NCI-H526 (cell line): ENCODE results near the gene SDR42E2.
"Not testable (repeated sequence)": the region's sequence is repeated elsewhere in the genome, so short reads cannot be mapped to it uniquely, and the experiment has no call there.

Experiments used
- DNase-seq, 2 experiments: peaks; one replicate each; lab custom pipeline; 2025; lab: John Stamatoyannopoulos, UW

The SDR42E2 gene

GRCh38 chr16:22191532-22192260 is 29.4 kb downstream of the SDR42E2 start:
- DNase-seq: peak; percentile 38 to 44

GRCh38 chr16:22192261-22193062 is 30.2 kb downstream of the SDR42E2 start:
- DNase-seq: peak; percentile 57 to 73

GRCh38 chr16:22193063-22193411 is 30.7 kb downstream of the SDR42E2 start:
- DNase-seq: no peak

- no peak for DNase-seq
These were observed 32.6 kb downstream of the SDR42E2 start for GRCh38 chr16:22194707-22195444.

- no peak for DNase-seq
These were observed 33.1 kb downstream of the SDR42E2 start for GRCh38 chr16:22195445-22195694.

DNA sequence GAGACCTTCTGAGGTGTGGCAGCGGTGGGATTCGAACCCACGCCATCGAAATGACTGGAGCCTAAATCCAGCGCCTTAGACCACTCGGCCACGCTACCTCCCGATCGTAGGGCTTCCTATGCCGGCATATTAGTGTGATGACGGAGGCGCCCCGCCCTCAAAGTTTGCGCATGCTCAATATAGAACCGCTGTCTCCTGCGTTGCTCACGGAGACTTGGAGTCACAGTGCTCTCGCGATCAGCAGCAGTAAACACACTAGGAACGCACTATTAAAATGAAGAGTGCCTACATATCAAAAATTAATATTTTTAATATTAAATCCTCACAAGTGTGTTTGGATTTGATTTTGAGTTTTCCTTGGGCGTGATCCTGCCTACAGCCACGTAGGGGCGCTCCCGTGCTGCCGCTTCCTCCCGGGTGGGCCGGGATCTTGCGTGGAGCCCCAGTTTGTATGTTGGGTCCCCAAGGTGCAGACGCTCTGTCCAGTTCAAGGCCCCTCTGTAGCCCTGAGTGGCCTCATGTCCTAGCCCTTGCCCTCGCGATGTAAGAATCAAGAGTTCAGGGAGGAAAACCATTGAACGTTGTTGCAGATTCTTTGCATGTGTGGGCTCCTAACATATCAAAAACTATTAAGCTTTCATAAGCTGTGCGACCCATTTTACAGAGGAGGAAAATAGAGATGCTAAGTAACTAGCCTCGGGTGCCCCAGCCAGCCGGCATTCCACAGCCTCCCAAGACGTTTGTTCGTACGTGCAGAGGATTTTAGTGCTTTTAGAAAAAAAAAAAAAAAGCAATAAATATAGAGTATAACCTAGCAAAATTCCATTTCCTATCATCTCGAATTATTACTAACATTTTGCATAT is 33.6 kb downstream of the SDR42E2 start:
- peak; percentile 81 to 90 for DNase-seq

- not testable (repeated sequence) for DNase-seq
These were observed 34.4 kb downstream of the SDR42E2 start for GRCh38 chr16:22196559-22197168.

GRCh38 chr16:22198547-22199293 is 36.4 kb downstream of the SDR42E2 start:
- peak; percentile 26 to 37 for DNase-seq

DNA sequence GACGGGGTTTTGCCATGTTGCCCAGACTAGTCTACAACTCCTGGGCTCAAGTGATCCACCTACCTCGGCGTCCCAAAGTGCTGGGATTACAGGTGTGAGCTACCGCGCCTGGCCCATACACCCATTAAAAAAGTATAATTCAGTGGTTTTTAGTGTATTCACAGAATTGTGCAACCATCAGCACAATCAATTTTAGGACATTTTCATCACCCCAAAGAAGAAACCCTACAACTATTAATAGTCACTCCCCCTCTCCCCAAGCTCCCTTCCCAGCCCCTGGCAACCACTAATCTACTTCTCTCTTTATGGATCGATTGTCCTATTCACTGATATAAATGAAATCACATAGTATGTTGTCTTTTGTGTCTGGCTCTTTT is 39.9 kb downstream of the SDR42E2 start:
- DNase-seq: no peak

DNA sequence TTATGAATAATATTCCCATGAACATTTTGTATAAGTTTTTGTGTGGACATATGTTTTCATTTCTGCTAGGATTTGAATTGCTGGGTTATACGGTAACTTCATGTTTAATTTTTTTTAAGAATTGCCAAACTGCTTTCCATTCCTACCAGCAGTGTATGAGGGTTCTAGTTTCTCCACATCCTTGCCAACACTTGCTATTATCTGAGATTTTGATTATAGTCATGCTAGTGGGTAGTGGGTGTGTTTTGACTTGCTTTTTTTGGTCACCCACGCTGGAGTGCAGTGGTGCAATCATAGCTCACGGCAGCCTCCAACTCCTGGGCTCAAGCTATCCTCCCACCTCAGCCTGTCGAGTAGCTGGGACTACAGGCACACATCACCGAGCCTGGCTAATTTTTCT is 40.8 kb downstream of the SDR42E2 start:
- DNase-seq: no peak

GRCh38 chr16:22204091-22204655 is 41.9 kb downstream of the SDR42E2 start:
- DNase-seq: no peak

GRCh38 chr16:22205577-22206012 is 43.3 kb downstream of the SDR42E2 start:
- DNase-seq: no peak

- DNase-seq: peak; percentile 79 to 96
These were observed 43.9 kb downstream of the SDR42E2 start, which contains the start of gene EEF2K for GRCh38 chr16:22206013-22206841. TSS of gene EEF2K (plus strand) at chr16:22206278. CDS start at chr16:22225730, 19,452 bp downstream.

- DNase-seq: peak in 1 of 2 experiments; percentile 64
These were observed 44.8 kb downstream of the SDR42E2 start for GRCh38 chr16:22206842-22207714.

GRCh38 chr16:22207715-22208360 is 45.5 kb downstream of the SDR42E2 start:
- no peak for DNase-seq

DNA sequence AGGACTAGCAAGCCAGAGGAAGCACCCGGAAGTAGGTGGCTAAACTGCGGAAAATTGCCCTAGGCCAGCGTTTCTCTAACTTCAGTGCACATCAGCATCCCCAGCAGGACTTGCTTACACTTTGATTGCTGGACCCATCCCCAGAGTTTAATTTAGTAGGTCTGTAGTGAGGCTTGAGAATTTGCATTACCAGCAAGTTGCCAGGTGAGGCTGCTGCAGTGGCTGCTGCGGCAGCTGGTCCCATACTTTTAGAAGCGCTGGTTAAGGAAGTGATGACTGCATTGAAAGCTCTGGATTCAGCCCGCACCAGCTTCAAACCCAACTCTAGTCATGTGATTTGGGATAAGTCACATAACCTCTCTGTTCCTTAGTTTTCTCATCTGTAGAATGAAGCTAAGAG is 48.0 kb downstream of the SDR42E2 start:
- DNase-seq: no peak

DNA sequence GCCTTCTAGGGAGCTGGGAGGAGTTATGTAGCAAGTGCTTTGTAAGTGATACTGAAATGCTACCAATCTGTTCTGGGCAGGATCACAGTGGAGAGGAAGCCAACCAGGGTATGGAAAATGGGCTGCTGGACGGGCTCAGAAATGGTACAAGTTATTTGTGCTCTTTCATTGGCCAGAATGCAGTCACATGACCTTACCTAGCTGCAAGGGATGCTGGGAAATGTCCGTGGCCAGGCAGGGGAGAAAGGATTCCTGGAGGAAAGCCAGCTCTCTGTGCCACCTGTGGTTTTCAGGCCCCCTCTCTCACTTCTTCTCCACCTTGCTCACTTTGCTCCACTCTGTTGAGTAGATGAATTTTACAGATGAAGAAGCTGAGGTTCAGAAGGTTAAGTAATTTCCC is 48.5 kb downstream of the SDR42E2 start:
- no peak for DNase-seq

- no peak for DNase-seq
These were observed 50.9 kb downstream of the SDR42E2 start for GRCh38 chr16:22213236-22213635.
